IMR-90 (cell line): ENCODE data around the gene RGS17. TPM values are rescaled to one million over a fixed set of nuclear protein-coding genes. Genes with fewer than 3 reads are reported as not detected.
A peak's percentile ranks its signal among the peaks of the same experiment; 100 is the strongest.

ENCODE experiments used
- ATAC-seq: fragments of 200-7000 bp; cut with Tn5 transposase; 2 replicates; pipeline ENCODE4 v1.9.1; 2020; ENCODE audit warnings: low read depth, mild to moderate bottlenecking, moderate library complexity
- BruUV-seq: library from RNA; stranded (reverse); fragments of 400-500 nt; replicated peaks from 2 replicates; lab custom pipeline; 2021; lab: Mats Ljungman, UMichigan
- CTCF ChIA-PET: fragments of 300-600 bp; formaldehyde crosslinking; extraction: SDS; loops from one replicate; lab custom pipeline; 2021; ENCODE audit warnings: antibody characterized with exemption; lab: Yijun Ruan, JAX
- POLR2A ChIA-PET: fragments of 300-600 bp; sonication (Branson Sonifier 250); formaldehyde crosslinking; loops from one replicate; lab custom pipeline; 2022; ENCODE audit warnings: antibody characterized with exemption; ENCODE audit not compliant: unreplicated experiment; lab: Charles Lee
- DNase-seq: peaks from one replicate; pipeline ENCODE4 v3.0.0; 2013
- H2AFZ ChIP-seq: replicated peaks from 2 replicates; pipeline ENCODE3; 2013; ENCODE audit warnings: low read length, mild to moderate bottlenecking; ENCODE audit not compliant: poor library complexity
- H2AK5ac ChIP-seq: 2 replicates; pipeline ENCODE4 v1.6.1; 2013; ENCODE audit warnings: low read depth, low read length, inconsistent platforms
- H2AK9ac ChIP-seq: replicated peaks from 2 replicates; pipeline ENCODE3; 2013; ENCODE audit warnings: mild to moderate bottlenecking, low read depth, low read length, moderate library complexity; ENCODE audit not compliant: poor library complexity
- H2BK120ac ChIP-seq: 2 replicates; pipeline ENCODE4 v1.6.1; 2013; ENCODE audit warnings: low read depth, low read length, inconsistent platforms
- H2BK15ac ChIP-seq: 3 replicates; pipeline ENCODE4 v1.6.1; 2013; ENCODE audit warnings: low read depth, low read length, inconsistent platforms
- H2BK20ac ChIP-seq: 2 replicates; pipeline ENCODE4 v1.6.1; 2013; ENCODE audit warnings: low read depth, mild to moderate bottlenecking, inconsistent platforms, low read length, moderate library complexity
- H2BK5ac ChIP-seq: 2 replicates; pipeline ENCODE4 v1.6.1; 2013; ENCODE audit warnings: mild to moderate bottlenecking, low read depth, low read length, inconsistent platforms; ENCODE audit not compliant: poor library complexity, severe bottlenecking
- H3K14ac ChIP-seq: replicated peaks from 2 replicates; pipeline ENCODE4 v1.6.1; 2013; ENCODE audit warnings: low read depth, low read length, inconsistent platforms
- H3K18ac ChIP-seq: 2 replicates; pipeline ENCODE4 v1.6.1; 2013; ENCODE audit warnings: low read depth, low read length, control low read depth
- H3K23ac ChIP-seq: 2 replicates; pipeline ENCODE4 v1.6.1; 2013; ENCODE audit warnings: low read depth, low read length, inconsistent platforms
- H3K27ac ChIP-seq: 2 replicates; pipeline ENCODE4 v1.5.1; 2013; ENCODE audit warnings: mild to moderate bottlenecking, control low read depth, low read length; ENCODE audit not compliant: insufficient read depth
- H3K27me3 ChIP-seq: 2 replicates; pipeline ENCODE4 v1.6.1; 2013; ENCODE audit warnings: low read length; ENCODE audit not compliant: control insufficient read depth, insufficient read depth
- H3K36me3 ChIP-seq: 2 replicates; pipeline ENCODE4 v1.6.1; 2013; ENCODE audit warnings: low read length, mixed read lengths; ENCODE audit not compliant: control insufficient read depth, insufficient read depth
- H3K4ac ChIP-seq: 2 replicates; pipeline ENCODE4 v1.6.1; 2013; ENCODE audit warnings: low read depth, low read length, inconsistent platforms
- H3K4me1 ChIP-seq: 2 replicates; pipeline ENCODE4 v1.6.1; 2013; ENCODE audit warnings: low read length, mixed read lengths; ENCODE audit not compliant: control insufficient read depth, insufficient read depth
- H3K4me2 ChIP-seq: 2 replicates; pipeline ENCODE4 v1.6.1; 2013; ENCODE audit warnings: low read depth, mild to moderate bottlenecking, control low read depth, low read length, moderate library complexity
- H3K4me3 ChIP-seq: 2 replicates; pipeline ENCODE4 v1.5.1; 2013; ENCODE audit warnings: low read depth, mild to moderate bottlenecking, control low read depth, low read length, moderate library complexity; ENCODE audit not compliant: insufficient read depth
- H3K56ac ChIP-seq: 2 replicates; pipeline ENCODE4 v1.6.1; 2013; ENCODE audit warnings: low read length, inconsistent platforms; ENCODE audit not compliant: insufficient read depth; ENCODE audit errors: extremely low read depth
- H3K79me1 ChIP-seq, 2 experiments: 2 replicates each; pipeline ENCODE4 v1.6.1; 2013; ENCODE audit warnings: low read length in 2 of 2, inconsistent platforms in 1 of 2, low read depth in 1 of 2
- H3K9ac ChIP-seq: 2 replicates; pipeline ENCODE4 v1.6.1; 2013; ENCODE audit warnings: low read depth, low read length, control low read depth
- H3K9me1 ChIP-seq: 2 replicates; pipeline ENCODE4 v1.6.1; 2013; ENCODE audit warnings: low read length, inconsistent platforms; ENCODE audit not compliant: insufficient read depth
- H3K9me3 ChIP-seq: 2 replicates; pipeline ENCODE4 v1.6.1; 2013; ENCODE audit warnings: low read length; ENCODE audit not compliant: control insufficient read depth, insufficient read depth
- H4K20me1 ChIP-seq: 2 replicates; pipeline ENCODE4 v1.6.1; 2013; ENCODE audit warnings: low read length, inconsistent platforms; ENCODE audit not compliant: insufficient read depth
- H4K5ac ChIP-seq: 2 replicates; pipeline ENCODE4 v1.6.1; 2013; ENCODE audit warnings: mild to moderate bottlenecking, low read depth, low read length, control low read depth
- H4K8ac ChIP-seq, 2 experiments: 2 replicates each; pipeline ENCODE4 v1.6.1; 2013; ENCODE audit warnings: low read depth in 2 of 2, low read length in 2 of 2, control low read depth in 1 of 2, inconsistent platforms in 1 of 2
- H4K91ac ChIP-seq: 2 replicates; pipeline ENCODE4 v1.6.1; 2013; ENCODE audit warnings: low read depth, low read length, inconsistent platforms; ENCODE audit not compliant: insufficient read depth
- BHLHE40 ChIP-seq: fragments of 150-350 bp; IDR thresholded peaks from 2 replicates; pipeline ENCODE4 v1.6.1; 2016; ENCODE audit warnings: mild to moderate bottlenecking, low read depth, low read length
- CHD1 ChIP-seq: IDR thresholded peaks from 2 replicates; pipeline ENCODE4 v1.6.1; 2012; ENCODE audit warnings: low read depth, low read length, improper control_type of control experiment
- FOS ChIP-seq: fragments of 150-350 bp; IDR thresholded peaks from 2 replicates; pipeline ENCODE4 v1.6.1; 2016; ENCODE audit warnings: low read depth, low read length
- MAZ ChIP-seq: IDR thresholded peaks from 2 replicates; pipeline ENCODE4 v1.6.1; 2012; ENCODE audit warnings: low read depth, mild to moderate bottlenecking, low read length, improper control_type of control experiment, moderate library complexity, borderline replicate concordance
- MXI1 ChIP-seq: IDR thresholded peaks from 2 replicates; pipeline ENCODE4 v1.6.1; 2012; ENCODE audit warnings: low read depth, mild to moderate bottlenecking, low read length, moderate library complexity, borderline replicate concordance
- NFE2L2 ChIP-seq: fragments of 150-350 bp; IDR thresholded peaks from 2 replicates; pipeline ENCODE4 v1.6.1; 2016; ENCODE audit warnings: low read depth, mild to moderate bottlenecking, low read length
- POLR2A ChIP-seq: IDR thresholded peaks from 2 replicates; pipeline ENCODE4 v1.6.1; 2012; ENCODE audit warnings: mild to moderate bottlenecking, low read depth, low read length
- RAD21 ChIP-seq: IDR thresholded peaks from 2 replicates; pipeline ENCODE4 v1.6.1; 2012; ENCODE audit warnings: low read length, improper control_type of control experiment
- RCOR1 ChIP-seq: IDR thresholded peaks from 2 replicates; pipeline ENCODE4 v1.6.1; 2012; ENCODE audit warnings: mild to moderate bottlenecking, low read length, improper control_type of control experiment; ENCODE audit not compliant: insufficient replicate concordance
- RFX5 ChIP-seq: IDR thresholded peaks from 2 replicates; pipeline ENCODE4 v1.8.0; 2012; ENCODE audit warnings: low read depth, mild to moderate bottlenecking, low read length, moderate library complexity
- SMC3 ChIP-seq: fragments of 150-350 bp; IDR thresholded peaks from 2 replicates; pipeline ENCODE4 v1.6.1; 2016; ENCODE audit warnings: low read depth, mild to moderate bottlenecking, antibody characterized with exemption, low read length, moderate library complexity
- USF2 ChIP-seq: fragments of 150-350 bp; IDR thresholded peaks from 2 replicates; pipeline ENCODE4 v1.6.1; 2017; ENCODE audit warnings: mild to moderate bottlenecking, antibody characterized with exemption, low read length, low read depth
- WGBS, 2 experiments: methylation state at CpG; one replicate each; pipeline versions ENCODE4 v1.1.5 to v1.1.7; 2013; ENCODE audit warnings: missing lambda C conversion rate in 2 of 2; ENCODE audit not compliant: insufficient read length in 1 of 2; ENCODE audit errors: extremely low coverage in 2 of 2; 5-methylcytosine and 5-hydroxymethylcytosine counted together
- dilution Hi-C: fragments of 300-500 bp; cut with HindIII; formaldehyde crosslinking; loops from one replicate; pipeline ENCODE4 v1.14.3; 2018; ENCODE audit warnings: low sequenced_read_pairs; ENCODE audit not compliant: unreplicated experiment
- in situ Hi-C: fragments of 300-500 bp; cut with MboI; formaldehyde crosslinking; loops from 3 replicates; pipeline ENCODE4 v1.14.3; 2019; ENCODE audit warnings: low sequenced_read_pairs, inconsistent platforms, mixed read lengths
- intact Hi-C: fragments of 100-400 bp; cut with micrococcal nuclease; formaldehyde crosslinking; loops from 2 replicates; pipeline ENCODE4 v1.10.0; 2022
- polyA plus RNA-seq, 3 experiments: library from polyadenylated mRNA; depleted of rRNA; stranded (reverse); fragments of >200 nt; gene quantifications; 2 replicates each; pipeline ENCODE4 v1.2.3, GENCODE V29; 2012; ENCODE audit warnings: low replicate concordance in 1 of 3
- total RNA-seq: library from RNA; depleted of rRNA; stranded (reverse); fragments of >200 nt; gene quantifications from 2 replicates; pipeline ENCODE4 v1.2.3, GENCODE V29; 2012
- TF ChIP-seq, protein P1 (sequence below): conservative IDR thresholded peaks from 2 replicates; pipeline ENCODE4 v1.5.1; 2012; ENCODE audit warnings: mild to moderate bottlenecking, low read depth, low read length, improper control_type of control experiment

Gene RGS17
- total and polyA plus RNA-seq, 2 of the 4 experiments (the other 2 are of a cell fraction), result 0.75 to 1.4 TPM

GRCh38 chr6:153023977-153024708, 106.9 kb downstream of the RGS17 start:
- no peak overlapping the region for H2AFZ ChIP-seq
- H4K8ac ChIP-seq, result no peak overlapping the region
- H3K27me3 ChIP-seq, result no peaks in the 10 kb centered on the region
- TF ChIP-seq RFX5 (no peak), MXI1 (no peak), POLR2A (no peak), FOS (no peak), MAZ (no peak), NFE2L2 (no peak), USF2 (no peak), BHLHE40 (no peak), SMC3 (peak; percentile 47), RCOR1 (no peak), CHD1 (no peak), RAD21 (peak; percentile 60)
- TF ChIP-seq, protein P1, sequence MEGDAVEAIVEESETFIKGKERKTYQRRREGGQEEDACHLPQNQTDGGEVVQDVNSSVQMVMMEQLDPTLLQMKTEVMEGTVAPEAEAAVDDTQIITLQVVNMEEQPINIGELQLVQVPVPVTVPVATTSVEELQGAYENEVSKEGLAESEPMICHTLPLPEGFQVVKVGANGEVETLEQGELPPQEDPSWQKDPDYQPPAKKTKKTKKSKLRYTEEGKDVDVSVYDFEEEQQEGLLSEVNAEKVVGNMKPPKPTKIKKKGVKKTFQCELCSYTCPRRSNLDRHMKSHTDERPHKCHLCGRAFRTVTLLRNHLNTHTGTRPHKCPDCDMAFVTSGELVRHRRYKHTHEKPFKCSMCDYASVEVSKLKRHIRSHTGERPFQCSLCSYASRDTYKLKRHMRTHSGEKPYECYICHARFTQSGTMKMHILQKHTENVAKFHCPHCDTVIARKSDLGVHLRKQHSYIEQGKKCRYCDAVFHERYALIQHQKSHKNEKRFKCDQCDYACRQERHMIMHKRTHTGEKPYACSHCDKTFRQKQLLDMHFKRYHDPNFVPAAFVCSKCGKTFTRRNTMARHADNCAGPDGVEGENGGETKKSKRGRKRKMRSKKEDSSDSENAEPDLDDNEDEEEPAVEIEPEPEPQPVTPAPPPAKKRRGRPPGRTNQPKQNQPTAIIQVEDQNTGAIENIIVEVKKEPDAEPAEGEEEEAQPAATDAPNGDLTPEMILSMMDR, result peak; percentile 69
- H3K4me2 ChIP-seq, result no peak overlapping the region
- no peak overlapping the region for H2BK120ac ChIP-seq
- dilution Hi-C loops (no loop called here), in situ Hi-C loops (no loop called here), intact Hi-C loops (loop anchor here (1.0 kb wide), 1 partner anchor 160 kb away; no protein-coding TSS in a partner anchor)
- H3K79me1 ChIP-seq, result no peaks in the 10 kb centered on the region
- H2BK20ac ChIP-seq, result no peak overlapping the region
- H3K4ac ChIP-seq, result no peak overlapping the region
- peak; percentile 83 for ATAC-seq
- H3K36me3 ChIP-seq, result 0 out of 2 replicates have a peak, but pooled peaks cover 1% of the 10 kb centered on the region
- ChIA-PET CTCF (interaction anchor here (1.0 kb wide), 1 partner anchor 67 kb away, joined by 3 read pairs; no protein-coding TSS in a partner anchor), POLR2A (no interaction called here)
- H4K5ac ChIP-seq, result no peak overlapping the region
- no peak overlapping the region for H3K56ac ChIP-seq
- H3K14ac ChIP-seq, result no peak overlapping the region
- no peak overlapping the region for H3K9ac ChIP-seq
- H3K23ac ChIP-seq, result no peak overlapping the region
- H2AK9ac ChIP-seq, result no peak overlapping the region
- H3K4me3 ChIP-seq, result no peak overlapping the region
- H2BK15ac ChIP-seq, result no peak overlapping the region
- H3K4me1 ChIP-seq, result 0 out of 2 replicates have a peak, but pooled peaks cover 2% of the 10 kb centered on the region
- no peak overlapping the region for H3K18ac ChIP-seq
- BruUV-seq, result no TSS peak
- peak; percentile 56 for DNase-seq
- H3K9me1 ChIP-seq, result no peaks in the 10 kb centered on the region
- H3K27ac ChIP-seq, result no peak overlapping the region
- H3K9me3 ChIP-seq, result no peaks in the 10 kb centered on the region
- no peaks in the 10 kb centered on the region for H4K20me1 ChIP-seq
- no peak overlapping the region for H4K91ac ChIP-seq
- no peak overlapping the region for H2BK5ac ChIP-seq
- 71% methylated on average over 1 of the region's 6 CpGs; no CpG with 5 or more reads in 1 of the 2 experiments for WGBS, 2 experiments
- H2AK5ac ChIP-seq, result no peak overlapping the region
